NCI-H1930 (cell line): Measurements from ENCODE around the gene UBE2D2.
"Not testable (repeated sequence)": the region's sequence is repeated elsewhere in the genome, so short reads cannot be mapped to it uniquely, and the experiment has no call there.

Experiments used
- DNase-seq, 2 experiments: peaks; one replicate each; lab custom pipeline; 2025; lab: John Stamatoyannopoulos, UW

The UBE2D2 gene

DNA sequence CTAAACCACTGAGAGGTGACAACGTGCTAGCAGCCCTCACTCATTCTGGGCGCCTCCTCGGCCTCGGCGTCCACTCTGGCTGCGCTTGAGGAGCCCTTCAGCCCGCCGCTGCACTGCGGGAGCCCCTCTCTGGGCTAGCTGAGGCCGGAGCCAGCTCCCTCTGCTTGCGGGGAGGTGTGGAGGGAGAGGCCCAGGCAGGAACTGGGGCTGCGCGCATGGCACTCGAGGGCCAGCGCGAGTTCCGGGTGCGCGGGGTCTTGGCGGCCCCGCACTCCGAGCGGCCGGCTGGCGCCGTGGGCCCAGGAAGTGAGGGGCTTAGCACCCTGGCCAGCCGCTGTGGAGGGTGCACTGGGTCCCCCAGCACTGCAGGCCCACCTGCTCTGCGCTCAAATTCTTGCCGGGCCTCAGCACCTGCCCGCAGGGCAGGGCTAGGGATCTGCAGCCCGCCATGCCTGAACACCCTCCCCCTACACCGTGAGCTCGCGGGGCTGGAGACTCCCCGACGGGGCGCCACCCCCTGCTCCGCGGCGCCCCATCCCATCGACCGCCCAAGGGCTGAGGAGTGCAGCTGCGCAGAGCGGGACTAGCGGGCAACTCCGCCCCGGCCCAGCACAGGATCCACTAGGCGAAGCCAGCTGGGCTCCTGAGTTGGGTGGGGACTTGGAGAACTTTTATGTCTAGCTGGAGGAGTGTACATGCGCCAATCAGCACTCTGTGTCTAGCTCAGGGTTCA is 11.8 kb upstream of the UBE2D2 start:
- DNase-seq: no peak

DNA sequence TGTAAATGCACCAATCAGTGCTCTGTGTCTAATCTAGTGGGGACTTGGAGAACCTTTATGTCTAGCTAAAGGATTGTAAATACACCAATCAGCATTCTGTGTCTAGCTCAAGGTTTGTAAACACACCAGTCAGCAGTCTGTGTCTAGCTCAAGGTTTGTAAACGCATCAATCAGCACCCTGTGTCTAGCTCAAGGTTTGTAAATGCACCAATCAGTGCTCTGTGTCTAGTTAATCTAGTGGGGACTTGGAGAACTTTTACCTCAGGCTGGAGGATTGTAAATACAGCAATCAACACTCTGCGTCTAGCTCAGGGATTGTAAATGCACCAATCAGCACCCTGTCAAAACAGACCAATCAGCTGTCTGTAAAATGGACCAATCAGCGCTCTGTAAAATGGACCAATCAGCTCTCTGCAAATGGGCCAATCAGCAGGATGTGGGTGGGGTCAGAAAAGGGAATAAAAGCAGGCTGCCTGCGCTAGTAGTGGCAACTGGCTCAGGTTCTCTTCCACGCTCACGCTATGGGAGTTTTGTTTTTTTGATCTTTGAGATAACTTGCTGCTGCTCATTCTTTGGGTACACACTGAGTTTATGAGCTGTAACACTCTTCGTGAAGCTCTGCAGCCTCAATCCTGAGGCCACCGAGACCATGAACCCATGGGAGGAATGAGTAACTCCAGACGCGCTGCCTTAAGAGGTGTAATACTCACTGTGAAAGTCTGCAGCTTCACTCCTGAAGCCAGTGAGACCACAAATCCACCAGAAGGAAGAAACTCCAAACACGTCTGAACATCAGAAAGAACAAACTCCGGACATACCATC is 10.9 kb upstream of the UBE2D2 start:
- DNase-seq: not testable (repeated sequence)

DNA sequence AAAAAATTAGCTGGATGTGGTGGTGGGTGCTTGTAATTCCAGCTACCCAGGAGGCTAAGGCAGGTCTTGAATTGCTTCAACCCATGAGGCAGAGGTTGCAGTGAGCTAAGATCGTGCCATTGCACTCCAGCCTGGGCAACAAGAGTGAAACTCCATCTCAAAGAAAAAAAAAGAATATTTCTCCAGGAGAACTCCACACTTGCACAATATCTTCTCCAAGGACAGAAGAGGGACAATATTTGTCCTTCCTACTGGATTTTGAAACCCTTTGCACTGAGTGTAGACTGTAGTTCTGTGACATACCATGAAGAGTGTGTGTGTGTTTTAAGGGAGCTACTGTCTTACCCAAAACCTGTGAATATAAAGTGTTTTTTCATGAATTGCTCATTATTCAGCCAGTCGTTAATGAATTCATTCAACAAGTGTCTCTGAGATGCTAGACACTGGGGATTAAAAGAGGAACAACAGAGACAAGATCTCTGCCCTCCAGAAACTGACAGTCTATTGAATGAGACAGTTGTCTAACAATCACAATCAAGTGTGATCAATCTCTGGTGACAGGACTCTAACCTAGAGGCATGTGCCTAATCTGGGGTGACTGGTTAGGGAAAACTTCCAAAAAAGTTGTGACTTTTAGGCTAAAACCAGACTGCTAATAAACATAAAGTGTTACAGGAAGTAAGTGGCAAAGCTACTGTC is 9.8 kb upstream of the UBE2D2 start:
- DNase-seq: no peak

DNA sequence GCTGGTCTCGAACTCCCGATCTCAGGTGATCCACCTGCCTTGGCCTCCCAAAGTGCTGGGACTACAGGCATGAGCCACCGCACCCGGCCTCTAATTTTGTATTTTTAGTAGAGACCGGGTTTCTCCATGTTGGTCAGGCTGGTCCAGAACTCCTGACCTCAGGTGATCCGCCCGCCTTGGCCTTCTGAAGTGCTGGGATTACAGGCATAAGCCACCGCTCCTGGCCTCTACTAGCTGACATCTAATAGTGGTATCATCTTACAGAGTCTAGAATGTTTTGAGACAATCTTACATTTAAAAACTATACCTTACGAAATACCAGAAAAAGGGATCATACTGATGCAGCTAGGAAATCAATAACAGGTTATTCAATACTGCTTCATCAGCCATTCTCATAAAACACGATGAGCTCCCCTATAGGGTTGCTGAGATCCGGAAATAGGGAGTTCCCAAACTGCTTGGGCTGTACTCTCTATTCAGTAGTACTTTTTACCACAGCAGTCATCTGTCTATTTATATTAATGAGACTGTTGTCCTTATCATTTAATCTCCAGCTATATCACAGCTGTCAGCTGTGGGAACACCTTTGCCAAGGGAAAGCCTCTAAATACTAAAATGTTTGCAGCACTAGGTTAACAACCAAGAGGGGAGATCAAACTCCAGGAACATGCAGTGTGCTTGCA is 8.1 kb upstream of the UBE2D2 start:
- no peak for DNase-seq

DNA sequence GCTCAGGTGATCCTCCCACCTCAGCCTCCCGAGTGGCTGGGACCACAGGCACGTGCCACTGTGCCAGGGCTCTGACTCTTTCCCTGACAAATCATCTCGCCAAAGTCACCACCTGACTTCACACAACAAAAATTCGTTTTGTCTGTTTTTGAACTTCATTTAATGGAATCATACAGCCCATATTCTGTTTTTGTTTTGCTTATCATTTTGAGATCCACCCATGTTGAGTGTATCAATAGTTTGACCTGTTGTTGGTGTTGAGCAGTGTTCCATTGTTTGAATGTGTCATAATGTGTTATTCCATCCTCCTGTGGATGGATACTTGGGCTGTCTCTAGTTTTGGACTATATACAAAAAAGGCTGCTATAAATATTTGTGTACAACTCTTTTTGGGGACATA is 6.9 kb upstream of the UBE2D2 start:
- DNase-seq: no peak

DNA sequence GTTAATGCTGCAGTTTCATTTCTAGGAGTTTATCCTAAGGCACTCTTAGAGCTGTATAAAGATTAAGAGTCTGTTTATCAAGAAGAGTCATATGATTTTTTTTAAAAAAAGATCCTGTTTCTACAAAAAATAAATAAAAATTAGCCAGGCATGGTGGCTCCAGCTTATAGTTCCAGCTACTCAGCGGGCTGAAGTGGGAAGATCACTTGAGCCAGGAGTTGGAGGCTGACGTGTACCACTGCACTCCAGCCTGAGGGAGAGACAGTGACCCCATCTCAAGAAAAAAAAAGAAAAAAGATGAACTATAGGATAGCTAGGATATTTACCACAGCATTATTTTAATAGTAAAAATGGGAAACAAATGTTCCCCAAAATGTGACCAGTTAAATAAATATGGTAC is 3.3 kb upstream of the UBE2D2 start:
- no peak for DNase-seq

DNA sequence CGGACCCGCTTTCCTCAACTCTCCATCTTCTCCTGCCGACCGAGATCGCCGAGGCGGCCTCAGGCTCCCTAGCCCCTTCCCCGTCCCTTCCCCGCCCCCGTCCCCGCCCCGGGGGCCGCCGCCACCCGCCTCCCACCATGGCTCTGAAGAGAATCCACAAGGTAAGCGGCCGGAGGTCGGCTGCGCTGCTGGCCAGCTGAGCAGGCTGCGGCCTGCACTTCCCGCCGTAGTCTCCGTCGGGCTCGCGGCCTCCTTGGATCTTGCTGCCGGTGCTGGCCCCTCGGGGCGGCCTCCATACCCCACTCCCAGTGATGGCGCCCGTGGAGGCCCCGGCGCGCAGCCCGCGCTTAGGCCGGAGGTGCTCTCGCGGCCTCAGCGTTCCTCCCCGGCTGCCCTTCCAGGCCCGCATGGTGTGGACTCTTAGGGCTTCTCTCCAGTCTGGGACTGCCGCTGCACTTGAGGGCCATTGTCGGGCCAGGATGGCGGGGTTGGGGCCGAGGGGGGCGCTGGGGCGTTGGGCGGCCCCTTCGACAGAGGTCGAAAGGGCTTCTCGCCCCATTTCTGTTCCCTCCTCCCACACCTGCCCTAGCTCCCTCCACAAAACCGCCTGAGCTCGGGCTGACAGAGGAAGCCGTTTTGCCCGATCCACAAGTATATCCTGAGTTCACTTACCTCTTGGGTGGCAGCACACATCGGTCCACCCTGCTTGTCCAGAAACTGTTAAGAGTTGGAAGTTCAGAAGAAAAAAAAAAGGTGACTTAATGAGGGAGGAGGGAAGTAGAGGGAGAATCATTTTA is 714 bp downstream of the UBE2D2 start:
- DNase-seq: no peak

DNA sequence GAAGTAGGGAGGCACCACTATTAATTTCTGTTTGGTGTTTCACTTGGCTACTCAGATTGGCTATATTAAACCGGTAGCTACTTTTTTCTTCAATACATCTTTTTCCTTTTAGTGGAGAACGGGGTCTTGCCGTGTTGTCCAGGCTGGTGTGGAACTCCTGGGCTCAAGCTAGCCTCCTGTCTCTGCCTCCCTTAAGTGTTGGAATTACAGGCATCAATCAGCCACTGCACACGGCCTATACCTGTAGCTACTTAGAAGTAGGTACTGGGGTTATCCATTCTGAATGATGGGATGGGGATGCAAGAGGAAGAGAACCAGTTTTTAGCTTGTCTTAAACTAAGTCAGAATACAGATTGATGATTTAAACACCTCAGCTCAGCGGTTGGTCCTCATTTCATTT is 1.7 kb downstream of the UBE2D2 start:
- no peak for DNase-seq

DNA sequence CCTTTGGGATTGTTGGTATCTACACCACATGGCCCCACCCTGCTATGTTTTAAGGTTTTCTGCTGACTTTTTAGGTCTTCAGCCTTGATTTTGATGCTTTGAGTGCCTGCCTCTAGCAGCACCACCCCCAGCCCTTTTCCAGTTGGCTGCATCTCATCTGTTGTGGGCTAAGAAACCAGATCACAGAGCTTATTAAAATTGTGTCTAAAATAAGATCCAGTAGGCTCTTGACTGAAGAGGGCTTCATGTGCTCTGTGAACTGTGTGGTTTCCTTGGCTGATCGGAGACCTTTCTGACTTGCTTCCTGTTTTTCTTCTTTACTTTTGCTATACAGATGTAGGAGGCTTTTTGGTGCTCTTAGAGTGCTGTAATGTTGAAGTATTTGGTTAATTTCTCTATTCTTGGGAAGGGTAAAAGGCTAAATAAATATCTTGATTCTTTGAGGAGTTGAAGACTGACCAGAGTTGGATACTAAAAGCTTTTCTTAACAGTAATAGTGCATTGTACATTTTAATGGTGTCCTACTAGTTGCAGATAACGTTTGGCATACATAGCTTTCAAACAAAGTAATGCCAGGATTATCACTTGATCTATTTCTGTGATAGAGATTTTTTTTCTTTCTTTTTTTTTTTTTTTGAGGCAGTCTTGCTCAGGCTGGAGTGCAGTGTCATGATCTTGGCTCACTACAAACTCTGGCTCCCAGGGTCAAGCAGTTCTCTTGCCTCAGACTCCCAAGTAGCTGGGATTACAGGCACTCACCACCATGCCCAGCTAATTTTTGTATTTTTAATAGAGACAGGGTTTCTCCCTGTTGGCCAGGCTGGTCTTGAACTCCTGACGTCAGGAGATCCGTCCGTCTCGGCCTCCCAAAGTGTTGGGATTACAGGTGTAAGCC is 4.5 kb downstream of the UBE2D2 start:
- no peak for DNase-seq

DNA sequence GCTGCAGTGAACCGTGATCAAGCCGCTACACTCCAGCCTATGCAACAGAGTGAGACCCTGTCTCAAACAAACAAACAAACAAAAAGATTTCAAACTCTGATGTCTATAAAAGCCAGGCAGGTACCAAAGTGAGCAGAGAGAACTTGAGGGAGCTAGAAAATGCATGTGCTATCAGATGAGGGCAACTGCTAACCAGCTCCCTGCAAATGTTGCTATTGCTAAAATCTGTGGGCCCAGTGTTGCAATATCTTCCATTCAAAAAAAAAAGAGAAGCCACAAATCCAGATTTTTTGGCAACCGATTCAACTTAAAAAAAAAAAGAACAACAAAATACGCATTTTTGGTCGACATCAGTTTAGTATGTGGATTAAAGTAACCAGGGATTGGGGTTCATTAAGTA is 5.5 kb downstream of the UBE2D2 start:
- DNase-seq: no peak

DNA sequence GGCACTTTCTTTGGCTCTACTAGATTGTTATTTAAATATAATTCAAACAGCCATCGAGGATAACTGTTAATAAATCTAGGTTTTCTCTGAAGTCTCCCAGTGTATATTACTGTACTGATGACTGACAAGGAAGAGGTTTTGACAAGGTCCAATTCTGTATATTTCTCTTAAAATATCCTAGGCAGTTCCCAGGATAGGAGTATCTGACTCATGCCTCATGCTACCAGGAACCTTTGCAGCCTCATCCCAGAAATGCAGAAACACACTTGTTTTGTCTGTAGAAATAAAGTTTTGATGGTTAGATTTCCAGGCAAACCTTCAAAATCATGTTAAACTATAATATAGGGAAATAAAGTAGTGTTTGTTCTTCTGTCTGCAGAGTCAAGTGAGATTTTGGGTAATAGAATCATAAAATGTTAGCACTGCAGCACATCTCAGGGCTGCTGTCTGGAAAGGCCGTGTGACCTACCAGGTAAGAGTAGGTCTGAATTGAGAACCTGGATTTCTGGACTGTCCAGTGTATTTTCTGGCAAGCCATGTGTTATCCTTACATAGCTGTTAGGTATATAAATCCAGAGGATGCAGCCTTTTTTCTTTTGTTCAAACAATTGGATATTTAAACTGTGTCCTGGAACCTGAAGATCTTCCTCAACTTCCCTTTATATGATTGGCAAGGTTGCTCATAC is 8.3 kb downstream of the UBE2D2 start:
- DNase-seq: no peak

DNA sequence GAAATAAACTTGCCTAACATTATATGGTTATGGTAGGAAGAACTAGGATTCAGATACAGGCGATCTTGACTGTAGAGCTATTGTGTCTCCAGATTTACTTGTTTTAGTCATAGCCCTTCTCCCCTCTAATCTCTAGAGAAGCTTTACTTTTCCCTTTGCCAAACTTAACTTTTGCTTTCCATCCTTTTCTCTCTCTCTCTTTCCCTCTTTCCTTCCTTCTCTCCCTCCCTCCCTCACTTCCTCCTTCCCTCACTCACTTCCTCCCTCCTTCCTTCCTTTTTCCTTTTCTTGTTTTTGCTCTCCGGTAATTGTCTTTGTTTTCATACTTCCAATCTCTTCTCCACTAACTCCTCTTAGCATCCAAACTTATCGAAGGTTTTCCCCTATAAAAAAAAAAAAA is 10.4 kb downstream of the UBE2D2 start:
- DNase-seq: no peak

DNA sequence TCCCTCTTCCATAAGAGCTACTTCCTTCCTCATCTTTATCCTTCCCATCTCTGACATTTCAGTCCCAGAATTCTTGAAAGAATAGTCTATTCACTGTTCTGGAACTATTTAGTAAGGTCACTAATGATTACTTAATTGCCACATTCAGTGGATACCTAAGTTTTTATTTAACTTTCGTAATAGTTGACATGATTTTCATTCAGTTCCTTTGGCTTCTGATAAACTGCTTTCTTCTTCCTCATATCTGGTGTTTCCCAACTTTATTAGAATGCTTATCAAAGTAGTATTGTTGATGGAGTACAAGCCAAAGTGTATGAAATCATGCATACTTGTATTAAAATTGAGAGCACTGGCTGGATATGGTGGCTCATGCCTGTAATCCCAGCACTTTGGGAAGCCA is 10.8 kb downstream of the UBE2D2 start:
- DNase-seq: no peak

DNA sequence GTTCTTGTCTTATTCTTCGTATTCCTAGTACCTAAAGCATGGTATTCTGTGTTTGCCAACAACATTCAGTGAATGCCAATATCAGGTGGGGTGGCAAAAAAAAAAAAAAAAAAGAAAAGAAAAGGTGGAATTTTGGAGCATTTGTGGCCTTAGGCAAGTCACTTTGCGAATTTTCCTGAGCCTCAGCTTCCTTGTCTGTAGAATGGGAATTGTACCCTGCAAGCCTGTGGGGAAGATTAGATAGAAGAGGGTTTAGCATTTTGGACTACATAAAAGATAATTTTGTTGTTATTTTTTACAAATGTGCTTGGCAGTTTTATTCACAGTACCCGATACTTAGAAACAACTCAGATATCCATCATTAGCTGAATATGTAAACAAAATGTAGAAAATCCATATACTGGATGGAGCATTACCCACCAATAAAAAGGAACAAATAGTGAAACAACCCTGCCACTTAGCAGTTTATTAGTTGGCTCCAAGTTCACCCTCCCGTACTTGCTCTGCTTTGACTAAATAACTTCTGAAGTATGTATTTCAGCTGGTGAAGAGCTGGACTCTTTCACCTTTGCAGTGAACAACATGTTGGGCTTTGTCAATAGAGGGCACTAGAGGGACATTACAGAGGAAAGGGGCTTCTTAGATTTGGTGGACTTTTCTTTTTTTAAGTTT is 13.6 kb downstream of the UBE2D2 start:
- DNase-seq: no peak

DNA sequence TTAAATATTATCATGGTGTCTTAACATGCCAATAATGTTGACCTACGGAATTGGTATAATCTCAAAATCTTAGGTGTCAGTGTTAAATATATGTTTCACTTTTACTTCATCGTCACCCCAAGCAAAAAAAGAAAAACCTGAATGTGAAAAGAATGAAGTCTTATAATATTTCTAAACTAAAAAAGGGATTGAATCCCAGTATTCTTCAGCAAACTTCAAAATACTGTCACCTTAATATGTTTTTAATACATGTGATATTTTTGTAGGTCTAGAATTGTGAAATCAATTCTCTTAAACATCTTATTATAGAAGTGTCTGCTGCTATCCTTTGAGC is 14.1 kb downstream of the UBE2D2 start:
- DNase-seq: no peak

DNA sequence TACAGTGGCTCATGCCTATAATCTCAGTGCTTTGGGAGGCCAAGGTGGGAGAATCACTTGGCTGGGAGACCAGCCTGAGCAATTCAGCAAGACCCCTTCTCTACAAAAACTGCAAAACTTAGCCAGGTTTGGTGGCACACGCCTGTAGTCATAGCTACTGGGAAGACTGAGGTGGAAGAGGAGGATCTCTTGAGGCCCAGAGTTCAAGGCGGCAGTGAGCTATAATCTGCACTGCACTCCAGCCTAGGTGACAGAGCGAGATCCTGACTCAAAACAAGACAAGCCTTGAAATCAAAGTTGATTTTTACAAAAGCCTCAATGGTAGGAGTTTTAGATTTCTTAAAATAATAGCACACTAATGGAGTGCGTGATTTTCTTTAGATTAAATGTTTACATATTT is 14.6 kb downstream of the UBE2D2 start:
- no peak for DNase-seq

DNA sequence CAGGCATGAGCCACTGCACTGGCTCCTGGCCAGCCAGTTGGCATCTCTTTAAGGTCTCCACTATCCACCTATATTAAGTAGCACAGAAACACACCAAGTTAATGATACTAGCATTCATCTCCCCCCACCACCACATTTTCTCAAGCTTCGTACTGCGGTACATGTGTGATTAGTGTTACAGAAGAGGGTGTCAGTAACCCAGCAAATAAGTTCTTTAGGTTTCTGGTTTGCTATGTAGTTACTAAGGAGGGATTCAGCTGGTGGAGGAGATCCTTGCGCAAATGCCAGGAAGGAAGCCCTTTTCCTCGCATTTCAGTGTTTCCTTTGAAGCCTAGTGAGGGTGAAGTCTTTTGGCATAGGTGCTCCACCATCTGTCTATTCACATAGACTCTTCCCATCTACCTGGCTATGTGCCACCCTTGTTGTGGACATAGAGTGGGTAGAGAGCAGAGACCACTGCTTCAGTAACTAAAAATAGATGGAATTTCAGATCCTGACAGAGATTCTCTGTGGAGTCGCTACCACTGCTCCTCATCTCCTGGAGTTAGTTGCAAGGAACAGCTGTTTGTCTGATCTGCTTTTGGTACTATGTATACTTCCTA is 16.7 kb downstream of the UBE2D2 start:
- no peak for DNase-seq

DNA sequence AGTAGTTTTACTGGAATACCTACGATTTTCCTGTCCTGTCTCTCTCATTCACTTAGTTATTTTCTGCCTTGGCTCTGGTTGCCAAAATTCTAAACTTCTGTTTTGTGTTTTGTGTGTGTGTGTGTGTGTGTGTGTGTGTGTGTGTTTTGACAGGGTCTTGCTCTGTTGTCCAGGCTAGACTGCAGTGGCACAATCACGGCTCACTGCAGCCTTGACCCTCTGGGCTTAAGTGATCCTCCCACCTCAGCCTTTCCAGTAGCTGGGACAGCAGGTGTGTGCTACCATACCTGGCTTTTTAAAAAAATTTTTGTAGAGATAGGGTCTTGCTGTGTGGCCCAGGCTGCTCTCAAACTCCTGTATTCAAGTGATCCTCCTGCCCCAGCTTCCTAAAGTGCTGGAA is 17.2 kb downstream of the UBE2D2 start:
- no peak for DNase-seq

DNA sequence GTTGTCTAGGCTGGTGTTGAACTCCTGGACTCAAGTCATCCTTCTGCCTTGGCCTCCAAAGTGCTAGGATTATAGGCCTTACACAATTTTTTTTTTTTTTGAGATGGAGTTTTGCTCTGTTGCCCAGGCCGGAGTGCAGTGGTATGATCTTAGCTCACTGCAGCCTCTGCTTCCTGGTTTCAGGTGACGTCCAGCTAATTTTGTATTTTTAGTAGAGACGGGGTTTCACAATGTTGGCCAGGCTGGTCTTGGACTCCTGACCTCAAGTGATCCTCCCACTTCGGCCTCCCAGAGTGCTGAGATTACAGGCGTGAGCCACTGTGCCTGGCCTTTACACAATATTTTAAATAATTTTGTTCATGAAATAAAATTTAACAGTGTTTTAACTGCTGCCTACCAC is 21.0 kb downstream of the UBE2D2 start:
- not testable (repeated sequence) for DNase-seq
